Spleen (tissue), 11 donors: ENCODE data around the gene ITGA7. TPM values are rescaled to one million over a fixed set of nuclear protein-coding genes. Genes with fewer than 3 reads are reported as not detected.

Experiments
- DNase-seq: peaks from one replicate; pipeline ENCODE4 v3.0.0-alpha.2; 2020
- H3K27ac ChIP-seq, 8 donors: fragments of 200-600 bp; sonication (generic) in 7 of 8; 1 replicate in 4 of 8; 2 replicates in 4 of 8; pipeline versions ENCODE4 v1.5.0 to v1.8.0; 2016 to 2021; ENCODE audit warnings: inconsistent platforms in 4 of 8, mild to moderate bottlenecking in 4 of 8, moderate library complexity in 1 of 8
- H3K27me3 ChIP-seq, 7 donors: fragments of 200-600 bp; sonication (generic) in 6 of 7; replicated peaks in 1 of 7; 1 replicate in 4 of 7; 2 replicates in 3 of 7; pipeline versions ENCODE4 v1.5.0 to v1.8.0; 2016 to 2021; ENCODE audit warnings: inconsistent platforms in 3 of 7, mild to moderate bottlenecking in 1 of 7
- H3K36me3 ChIP-seq, 6 donors: fragments of 200-600 bp; sonication (generic) in 5 of 6; 1 replicate in 4 of 6; 2 replicates in 2 of 6; pipeline versions ENCODE4 v1.5.0 to v1.8.0; 2016 to 2021; ENCODE audit warnings: inconsistent platforms in 2 of 6
- H3K4me1 ChIP-seq, 6 donors: fragments of 200-600 bp; sonication (generic) in 5 of 6; 1 replicate in 3 of 6; 2 replicates in 3 of 6; pipeline versions ENCODE4 v1.5.0 to v1.8.0; 2016 to 2021; ENCODE audit warnings: inconsistent platforms in 3 of 6
- H3K4me3 ChIP-seq, 8 donors: fragments of 200-600 bp; sonication (generic) in 7 of 8; 1 replicate in 4 of 8; 2 replicates in 4 of 8; pipeline versions ENCODE4 v1.5.0 to v1.8.0; 2016 to 2021; ENCODE audit warnings: inconsistent platforms in 4 of 8, mild to moderate bottlenecking in 4 of 8, moderate library complexity in 2 of 8
- H3K9me3 ChIP-seq, 8 donors: fragments of 200-600 bp; sonication (generic) in 7 of 8; 1 replicate in 4 of 8; 2 replicates in 4 of 8; pipeline versions ENCODE4 v1.5.0 to v1.8.0; 2016 to 2021; ENCODE audit warnings: inconsistent platforms in 4 of 8
- POLR2A ChIP-seq, 3 donors: fragments of 450-650 bp; IDR thresholded peaks; one replicate each; pipeline ENCODE4 v1.5.1; 2017; ENCODE audit warnings: antibody characterized with exemption in 3 of 3, mild to moderate bottlenecking in 1 of 3
- POLR2AphosphoS5 ChIP-seq, 3 donors: sonication (generic); formaldehyde crosslinking; IDR thresholded peaks; one replicate each; pipeline ENCODE4 v1.5.1; 2017; ENCODE audit warnings: antibody characterized with exemption in 3 of 3
- WGBS, 5 donors: extraction: QIAGEN DNeasy Blood & Tissue Kit in 3 of 5; methylation state at CpG; one replicate each; pipeline versions ENCODE4 v1.1.5 to v1.1.7; 2013 to 2018; 5-methylcytosine and 5-hydroxymethylcytosine counted together
- intact Hi-C: fragments of 100-400 bp; cut with DNase I; formaldehyde crosslinking; loops from one replicate; pipeline ENCODE4 v1.15.0; 2023; ENCODE audit warnings: low total_unique reads
- polyA plus RNA-seq, 3 donors: library from polyadenylated mRNA; stranded (reverse); fragments of 200-250 nt; gene quantifications; one replicate each; pipeline ENCODE4 v1.2.1, GENCODE V29; 2013
- total RNA-seq, 7 donors: library from RNA; depleted of rRNA in 3 of 7; stranded (reverse); fragments of >200 nt in 3 of 7; fragmentation: NEBNext Ultra II Directional in 4 of 7; extraction: Animal tissue kit (Norgen Biotek cat#: 25700) in 4 of 7; gene quantifications; one replicate each; pipeline versions ENCODE4 v1.1.0 to v1.2.1, GENCODE V29; 2016 to 2021
- TF ChIP-seq, protein P1 (sequence below), 11 experiments: fragments of 200-600 bp in 7 of 11; fragments of 450-650 bp in 4 of 11; sonication (generic) in 4 of 11; IDR thresholded peaks in 8 of 11; conservative IDR thresholded peaks in 3 of 11; 1 replicate in 7 of 11; 2 replicates in 4 of 11; pipeline versions ENCODE4 v1.4.0 to v1.8.0; 2016 to 2021; ENCODE audit warnings: antibody characterized with exemption in 11 of 11, inconsistent platforms in 4 of 11, mild to moderate bottlenecking in 1 of 11
- donor health status: healthy with polysubstance abuse.
- donor health status: DM: no; HTN: no; CAD: no; lungs with moderate emphysema.
- donor health status: DM: no; HTN: no; CAD: no.
- donor health status: Bipolar disorder and iron deficiency.
- donor health status: healthy.
- donor health status: DM: no; HTN: no; CAD: no.
- donor health status: DM: yes; HTN: yes; CAD: no.

ITGA7 gene
- total and polyA plus RNA-seq, 10 donors, result 4.4 to 93.2 (median 19.6) TPM

DNA sequence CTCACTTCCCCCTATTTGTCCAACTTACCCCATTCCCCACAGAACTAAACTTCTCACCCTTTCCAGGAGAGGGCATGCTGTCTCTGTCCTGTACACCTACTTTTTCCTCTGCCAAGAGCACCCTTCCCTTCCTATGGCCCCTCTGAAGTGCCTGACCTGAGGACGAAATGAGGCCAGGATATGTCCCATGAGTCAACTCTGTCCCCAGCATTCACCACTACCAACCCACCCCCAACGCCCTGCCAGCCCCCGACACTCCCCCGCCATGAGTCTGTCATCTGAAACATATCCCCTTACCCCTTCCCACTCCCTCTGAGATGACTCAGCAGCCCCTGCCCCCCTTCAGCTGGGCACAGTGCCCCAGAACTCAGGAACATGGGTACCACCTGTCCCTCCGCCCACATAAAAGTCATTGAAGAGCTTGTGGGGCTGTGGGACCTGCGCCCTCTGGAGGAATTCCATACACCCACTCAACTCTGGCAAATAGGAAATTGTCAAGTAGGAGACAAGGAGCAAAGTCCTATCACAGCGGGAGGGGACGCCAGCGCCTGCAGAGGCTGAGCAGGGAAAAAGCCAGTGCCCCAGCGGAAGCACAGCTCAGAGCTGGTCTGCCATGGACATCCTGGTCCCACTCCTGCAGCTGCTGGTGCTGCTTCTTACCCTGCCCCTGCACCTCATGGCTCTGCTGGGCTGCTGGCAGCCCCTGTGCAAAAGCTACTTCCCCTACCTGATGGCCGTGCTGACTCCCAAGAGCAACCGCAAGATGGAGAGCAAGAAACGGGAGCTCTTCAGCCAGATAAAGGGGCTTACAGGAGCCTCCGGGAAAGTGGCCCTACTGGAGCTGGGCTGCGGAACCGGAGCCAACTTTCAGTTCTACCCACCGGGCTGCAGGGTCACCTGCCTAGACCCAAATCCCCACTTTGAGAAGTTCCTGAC lies 26.3 kb downstream of the ITGA7 start:
- peaks cover 0 to 14% (median 0%) of the 10 kb centered on the region in 6 donors for H3K36me3 ChIP-seq
- WGBS, 5 donors, result 7 to 18% (median 16%) methylated on average over 10 to 17 of the region's 17 CpGs
- intact Hi-C loops, result no loop called here

DNA sequence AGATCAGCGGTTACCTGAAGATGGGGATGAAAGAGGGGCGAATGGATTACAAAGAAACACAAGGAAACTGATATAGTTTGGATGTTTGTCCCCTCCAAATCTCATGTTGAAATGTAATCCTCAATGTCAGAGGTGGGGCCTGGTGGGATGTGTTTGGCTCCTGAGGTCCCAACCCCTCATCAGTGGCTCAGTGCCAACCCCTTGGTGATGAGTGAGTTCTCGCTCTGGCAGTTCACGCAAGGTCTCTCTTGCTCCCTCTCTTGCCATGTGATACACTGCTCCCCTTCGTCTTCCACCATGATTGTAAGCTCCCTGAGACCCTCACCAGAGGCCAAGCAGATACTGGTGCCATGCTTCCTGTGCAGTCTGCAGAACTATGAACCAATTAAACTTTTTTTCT lies 28.0 kb downstream of the ITGA7 start:
- DNase-seq, result no peak
- peaks cover 0 to under 1% (median 0%) of the 10 kb centered on the region in 6 donors for H3K36me3 ChIP-seq
- intact Hi-C loops, result no loop called here
- WGBS, 5 donors, result 89 to 96% (median 91%) methylated on average over 5 of the region's 5 CpGs
- peaks cover 0 to 14% (median 0%) of the 10 kb centered on the region in 7 donors for H3K27me3 ChIP-seq
- TF ChIP-seq POLR2A (IDR thresholded peaks at IDR 0.05), result no peak
- TF ChIP-seq, protein P1, sequence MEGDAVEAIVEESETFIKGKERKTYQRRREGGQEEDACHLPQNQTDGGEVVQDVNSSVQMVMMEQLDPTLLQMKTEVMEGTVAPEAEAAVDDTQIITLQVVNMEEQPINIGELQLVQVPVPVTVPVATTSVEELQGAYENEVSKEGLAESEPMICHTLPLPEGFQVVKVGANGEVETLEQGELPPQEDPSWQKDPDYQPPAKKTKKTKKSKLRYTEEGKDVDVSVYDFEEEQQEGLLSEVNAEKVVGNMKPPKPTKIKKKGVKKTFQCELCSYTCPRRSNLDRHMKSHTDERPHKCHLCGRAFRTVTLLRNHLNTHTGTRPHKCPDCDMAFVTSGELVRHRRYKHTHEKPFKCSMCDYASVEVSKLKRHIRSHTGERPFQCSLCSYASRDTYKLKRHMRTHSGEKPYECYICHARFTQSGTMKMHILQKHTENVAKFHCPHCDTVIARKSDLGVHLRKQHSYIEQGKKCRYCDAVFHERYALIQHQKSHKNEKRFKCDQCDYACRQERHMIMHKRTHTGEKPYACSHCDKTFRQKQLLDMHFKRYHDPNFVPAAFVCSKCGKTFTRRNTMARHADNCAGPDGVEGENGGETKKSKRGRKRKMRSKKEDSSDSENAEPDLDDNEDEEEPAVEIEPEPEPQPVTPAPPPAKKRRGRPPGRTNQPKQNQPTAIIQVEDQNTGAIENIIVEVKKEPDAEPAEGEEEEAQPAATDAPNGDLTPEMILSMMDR (IDR thresholded peaks at IDR 0.05 in 8 of 11, conservative IDR thresholded peaks at IDR 0.05 in 3 of 11), result no peak
- no peak for TF ChIP-seq POLR2AphosphoS5 (IDR thresholded peaks at IDR 0.05)
- no peak overlapping the region for H3K4me3 ChIP-seq
- peaks cover 6 to 40% (median 25%) of the 10 kb centered on the region in 6 donors for H3K4me1 ChIP-seq
- no peaks in the 10 kb centered on the region for H3K9me3 ChIP-seq
- H3K27ac ChIP-seq, result no peak overlapping the region

More for the DNA sequence above, 26.3 kb downstream of the ITGA7 start:
- peak overlapping the region in 7 of 8 donors; percentile 18 to 60 (median 30) for H3K4me3 ChIP-seq
- peaks cover 6 to 36% (median 25%) of the 10 kb centered on the region in 6 donors for H3K4me1 ChIP-seq
- H3K27ac ChIP-seq, result peak overlapping the region in 6 of 8 donors; percentile 19 to 53 (median 39)
- TF ChIP-seq, protein P1 (IDR thresholded peaks at IDR 0.05 in 8 of 11, conservative IDR thresholded peaks at IDR 0.05 in 3 of 11), result peak in 6 of 11 experiments; percentile 15 to 28 (median 22)
- TF ChIP-seq POLR2A (IDR thresholded peaks at IDR 0.05) (no peak), POLR2AphosphoS5 (IDR thresholded peaks at IDR 0.05) (peak; percentile 39 to 71 (median 49))
- no peaks in the 10 kb centered on the region for H3K9me3 ChIP-seq
- peak; percentile 83 for DNase-seq
- H3K27me3 ChIP-seq, result peaks cover 0 to 14% (median 0%) of the 10 kb centered on the region in 7 donors

GRCh38 chr12:55676707-55677106 lies 31.0 kb downstream of the ITGA7 start:
- intact Hi-C loops, result no loop called here
- Histone ChIP-seq H3K27me3 (peaks cover 0 to 7% (median 0%) of the 10 kb centered on the region in 7 donors), H3K4me1 (peaks cover 3 to 34% (median 16%) of the 10 kb centered on the region in 6 donors), H3K4me3 (no peak overlapping the region), H3K9me3 (no peaks in the 10 kb centered on the region), H3K27ac (peak overlapping the region in 5 of 8 donors; percentile 17 to 85 (median 64)), H3K36me3 (no peaks in the 10 kb centered on the region)
- no peak for DNase-seq
- peak in 1 of 3 donors; percentile 63 for TF ChIP-seq POLR2AphosphoS5 (IDR thresholded peaks at IDR 0.05)
- TF ChIP-seq, protein P1 (IDR thresholded peaks at IDR 0.05 in 8 of 11, conservative IDR thresholded peaks at IDR 0.05 in 3 of 11), result no peak
- TF ChIP-seq POLR2A (IDR thresholded peaks at IDR 0.05), result no peak
- 42 to 67% (median 48%) methylated on average over 6 of the region's 6 CpGs for WGBS, 5 donors

- intact Hi-C loops, result no loop called here
- WGBS, 5 donors, result 64 to 87% (median 75%) methylated on average over 8 of the region's 8 CpGs
- no peaks in the 10 kb centered on the region for H3K9me3 ChIP-seq
- TF ChIP-seq POLR2AphosphoS5 (IDR thresholded peaks at IDR 0.05) (no peak), POLR2A (IDR thresholded peaks at IDR 0.05) (no peak)
- TF ChIP-seq, protein P1 (IDR thresholded peaks at IDR 0.05 in 8 of 11, conservative IDR thresholded peaks at IDR 0.05 in 3 of 11), result no peak
- H3K27ac ChIP-seq, result peak overlapping the region in 4 of 8 donors; percentile 22 to 85 (median 70)
- H3K27me3 ChIP-seq, result no peaks in the 10 kb centered on the region
- H3K4me1 ChIP-seq, result peaks cover 0 to 24% (median 6%) of the 10 kb centered on the region in 6 donors
- DNase-seq, result no peak
- no peak overlapping the region for H3K4me3 ChIP-seq
- no peaks in the 10 kb centered on the region for H3K36me3 ChIP-seq
Measured at GRCh38 chr12:55675666-55676065, 32.0 kb downstream of the ITGA7 start.
